GM21367 (cell line): Measurements from ENCODE around the gene VIPR1.
"Not testable (repeated sequence)": the region's sequence is repeated elsewhere in the genome, so short reads cannot be mapped to it uniquely, and the experiment has no call there.

Experiments used
- ATAC-seq: cut with Tn5 transposase; IDR thresholded peaks from one replicate; pipeline ENCODE4 v1.9.1; 2021; ENCODE audit not compliant: unreplicated experiment

VIPR1 gene

DNA sequence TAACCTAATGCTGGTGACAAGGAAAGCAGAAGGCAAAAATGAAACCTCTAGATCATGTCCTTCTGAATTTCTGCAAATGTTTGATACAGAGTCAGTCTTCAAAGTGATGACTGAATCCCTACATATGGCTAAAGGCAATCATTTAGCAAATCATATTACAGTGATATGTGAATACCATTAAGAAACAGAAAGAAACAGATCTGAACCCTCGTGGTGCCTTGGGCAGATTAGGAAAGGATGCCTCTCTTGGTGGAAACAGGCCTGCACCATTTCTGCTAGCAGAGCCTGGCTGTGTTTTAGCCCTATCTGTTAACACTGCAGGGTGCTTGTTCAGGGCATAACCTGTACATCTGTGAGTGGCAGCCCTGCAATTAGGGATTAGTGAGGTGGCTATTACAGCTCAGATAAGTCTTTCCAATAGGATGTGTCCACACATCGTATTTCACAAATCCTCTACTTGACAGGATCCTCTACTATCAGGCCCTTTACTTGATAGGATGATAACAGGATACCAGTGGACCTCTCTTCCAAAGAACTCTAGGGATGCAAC lies 67.2 kb downstream of the VIPR1 start:
- ATAC-seq: no peak

DNA sequence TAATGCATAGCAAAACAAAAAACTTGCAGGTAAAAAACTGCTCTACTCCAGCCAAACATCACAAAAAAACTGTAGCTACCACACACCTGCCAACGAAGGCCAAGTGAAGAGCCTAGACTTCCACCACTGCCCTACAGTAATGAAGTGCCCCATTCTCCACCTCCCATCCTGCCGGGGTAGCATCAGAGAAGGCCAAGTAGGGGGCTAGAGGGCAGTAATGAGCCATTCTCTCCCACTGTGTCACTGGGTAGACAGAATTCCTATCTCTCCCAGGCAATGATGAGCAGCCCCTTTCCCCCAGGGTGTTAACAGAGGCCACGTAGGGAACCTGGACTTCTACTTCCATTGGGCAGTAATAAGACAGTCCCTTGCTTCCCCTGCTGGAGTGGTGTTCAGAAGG lies 69.8 kb downstream of the VIPR1 start:
- peak; percentile 62 for ATAC-seq

DNA sequence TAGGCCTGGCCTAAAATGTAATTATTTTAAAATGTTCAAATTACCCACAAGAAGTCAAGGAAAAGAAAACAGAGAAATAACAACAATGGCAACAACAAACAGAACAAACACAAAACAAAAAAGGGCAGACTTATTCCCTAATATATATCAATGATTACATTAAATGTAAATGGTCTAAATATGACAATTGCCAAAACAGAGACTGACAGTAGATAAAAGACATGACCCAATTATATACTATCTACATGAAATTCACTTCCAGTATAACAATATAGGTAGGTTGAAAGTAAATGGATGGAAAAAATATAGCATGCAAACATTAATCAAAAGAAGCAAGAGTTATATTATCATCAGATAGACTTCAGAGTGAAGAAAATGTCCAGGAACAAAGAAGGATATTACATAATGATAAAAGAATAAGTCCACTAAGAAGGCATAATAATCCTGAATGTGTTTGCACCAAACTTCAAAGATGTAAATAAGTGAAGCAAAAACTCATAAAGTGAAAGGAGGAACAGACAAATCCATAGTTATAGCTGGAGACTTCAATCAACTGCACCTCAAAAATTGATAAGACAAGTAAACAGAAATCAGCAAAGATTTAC lies 72.8 kb downstream of the VIPR1 start:
- ATAC-seq: no peak

DNA sequence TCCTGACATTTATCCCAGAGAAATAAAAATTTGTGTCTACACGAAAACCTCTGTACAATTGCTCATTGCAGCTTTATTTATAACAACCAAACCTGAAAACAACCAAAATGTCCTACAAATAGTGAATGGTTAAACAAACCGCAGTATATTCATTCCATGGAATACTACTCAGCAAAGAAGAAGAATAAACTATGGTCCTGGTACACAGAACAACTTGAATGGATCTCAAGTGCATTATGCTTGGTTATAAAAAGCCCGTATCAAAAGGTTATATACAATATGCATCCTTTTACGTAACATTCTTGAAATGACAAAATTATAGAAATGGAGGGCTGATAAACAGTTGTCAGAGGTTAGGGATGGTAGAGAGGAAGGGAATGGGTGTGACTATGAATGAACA lies 75.6 kb downstream of the VIPR1 start:
- ATAC-seq: no peak

DNA sequence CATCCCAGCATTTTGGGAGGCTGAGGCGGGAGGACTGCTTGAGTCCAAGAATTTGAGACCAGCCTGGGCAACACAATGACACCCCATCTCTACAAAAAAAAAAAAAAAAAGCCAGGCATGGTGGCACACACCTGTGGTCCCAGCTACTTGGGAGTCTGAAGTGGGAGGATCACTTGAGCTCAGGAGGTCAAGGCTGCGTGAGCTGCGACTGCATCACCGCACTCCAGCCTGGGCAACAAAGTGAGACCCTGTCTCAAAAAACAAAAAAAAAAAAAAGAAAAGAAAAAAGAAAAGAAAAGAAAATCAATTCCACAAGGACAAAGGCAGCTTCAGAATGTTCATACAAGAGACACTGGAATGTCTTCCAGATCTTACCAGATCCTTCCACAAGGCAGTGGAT lies 76.9 kb downstream of the VIPR1 start:
- ATAC-seq: not testable (repeated sequence)

DNA sequence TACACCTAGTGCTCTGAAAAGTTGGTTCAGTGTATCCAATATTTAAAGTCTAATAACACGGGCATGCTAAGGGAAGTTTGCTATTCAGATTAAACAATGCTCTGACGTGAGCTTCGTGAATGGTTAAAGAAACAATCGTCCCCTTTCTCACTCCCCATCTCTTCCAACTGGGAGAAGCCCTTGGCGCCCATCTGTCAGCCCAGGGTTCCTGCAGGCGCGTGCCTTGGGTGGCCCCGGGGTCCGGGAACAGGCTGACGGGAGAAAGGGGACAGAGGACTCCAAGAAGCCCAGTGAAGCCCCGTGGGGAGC lies 78.9 kb downstream of the VIPR1 start:
- ATAC-seq: no peak

DNA sequence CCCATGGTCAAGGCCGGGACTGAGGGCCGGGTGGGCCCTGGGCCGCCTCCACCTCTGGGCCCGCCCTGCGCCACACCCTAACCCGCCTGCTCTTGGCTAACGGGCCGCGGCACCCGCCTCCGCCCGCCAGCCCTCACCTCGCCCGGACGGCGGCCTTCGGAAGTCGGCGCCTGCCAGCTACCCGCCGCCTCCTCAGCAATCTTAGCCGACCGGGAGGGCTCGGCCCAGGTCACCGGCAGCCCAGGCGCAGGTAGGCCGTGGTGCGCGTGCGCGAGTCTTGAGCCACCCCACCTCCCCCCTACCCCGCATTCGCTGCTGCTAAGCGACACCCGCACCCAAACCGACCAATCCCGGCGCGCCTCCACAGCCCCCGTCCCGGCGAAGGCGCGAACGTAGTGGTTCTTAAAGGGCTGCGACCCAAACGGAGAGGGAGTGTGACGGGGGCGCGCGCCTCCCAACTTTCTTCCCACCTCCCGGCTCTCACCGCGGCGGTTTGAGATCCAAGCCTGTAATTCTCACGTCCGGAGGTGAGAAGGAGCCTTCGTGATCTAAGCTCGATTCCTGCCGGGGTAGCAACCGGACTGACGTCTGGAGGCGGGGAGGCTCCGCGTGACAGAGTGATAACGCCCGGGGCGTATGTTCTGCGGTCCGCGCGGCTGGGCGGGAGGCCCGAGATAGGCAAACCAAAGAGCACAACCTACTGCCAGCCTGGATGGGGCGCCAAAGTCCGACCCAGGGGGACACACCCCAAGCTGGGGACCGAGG lies 79.4 kb downstream of the VIPR1 start, which contains the start of gene SEC22C:
Gene SEC22C (minus strand): TSS at position 259 of the 765 bp plus-strand sequence. CDS start 12,921 bp downstream, outside the sequence.
- ATAC-seq: peak; percentile 84

DNA sequence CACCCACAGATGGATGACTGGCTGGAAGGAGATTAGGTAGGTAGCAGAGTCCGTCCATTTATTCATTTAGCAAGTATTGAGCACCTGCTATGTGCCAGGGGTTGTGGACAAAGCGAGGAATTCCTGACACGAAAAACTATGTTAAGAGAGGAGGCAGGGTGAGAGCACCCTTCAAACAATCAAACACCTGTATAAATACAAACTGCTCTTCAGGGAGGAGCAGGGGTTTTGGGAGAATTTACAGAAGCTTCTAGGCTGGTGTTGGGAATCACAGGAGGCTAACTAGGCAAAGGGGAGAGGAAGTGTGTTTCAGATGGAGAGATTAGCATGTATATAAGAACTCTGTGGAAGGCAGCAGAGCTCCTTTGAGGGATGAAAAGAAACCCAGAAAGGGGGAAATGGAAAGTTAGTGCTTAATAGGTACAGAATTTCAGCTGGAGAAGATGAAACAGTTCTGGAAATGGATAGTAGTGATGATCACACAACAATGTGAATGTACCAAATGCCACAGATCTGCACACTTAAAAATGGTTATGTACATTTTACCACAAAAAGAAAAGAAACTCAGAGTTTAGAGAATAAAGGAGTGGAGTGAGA lies 80.1 kb downstream of the VIPR1 start:
- no peak for ATAC-seq
